ENCODE data around the gene ZRSR2.
A peak's percentile ranks its signal among the peaks of the same experiment; 100 is the strongest.

The ZRSR2 gene

GRCh38 chrX:15848576-15848975 is 58.3 kb downstream of the ZRSR2 start:
- H3K4me1 Mint-ChIP-seq (ENCODE audit: low read depth) = peaks cover 25% of the 10 kb centered on the region
- no peaks in the 10 kb centered on the region for H3K9me3 Mint-ChIP-seq
- intact Hi-C loops (cut with micrococcal nuclease) = loop anchor here (10.0 kb wide), 1 partner anchor 54 kb away; the partner anchor contains the start of gene ZRSR2
- no peaks in the 10 kb centered on the region for H3K27me3 Mint-ChIP-seq
- no peak overlapping the region for H3K4me3 Mint-ChIP-seq
- H3K27ac Mint-ChIP-seq = no peak overlapping the region
- H3K36me3 Mint-ChIP-seq (ENCODE audit: low read depth) = peaks cover 50% of the 10 kb centered on the region

GRCh38 chrX:15849555-15849954 is 59.3 kb downstream of the ZRSR2 start:
- Mint-ChIP-seq H3K9me3 (no peaks in the 10 kb centered on the region), H3K27ac (peak overlapping the region; percentile 16), H3K36me3 (ENCODE audit: low read depth) (peaks cover 41% of the 10 kb centered on the region), H3K4me3 (no peak overlapping the region), H3K27me3 (no peaks in the 10 kb centered on the region), H3K4me1 (ENCODE audit: low read depth) (peaks cover 25% of the 10 kb centered on the region)
- intact Hi-C loops (cut with micrococcal nuclease) = loop anchor here (10.0 kb wide), 1 partner anchor 55 kb away; the partner anchor contains the start of gene ZRSR2

- peaks cover 30% of the 10 kb centered on the region for H3K36me3 Mint-ChIP-seq (ENCODE audit: low read depth)
Measured at GRCh38 chrX:15853586-15854079, 63.3 kb downstream of the ZRSR2 start.

GRCh38 chrX:15854080-15854655 is 63.9 kb downstream of the ZRSR2 start:
- Mint-ChIP-seq H3K4me1 (ENCODE audit: low read depth) (peaks cover 25% of the 10 kb centered on the region), H3K27ac (peak overlapping the region; percentile 100), H3K9me3 (no peaks in the 10 kb centered on the region), H3K4me3 (peak overlapping the region; percentile 74), H3K27me3 (no peaks in the 10 kb centered on the region), H3K36me3 (ENCODE audit: low read depth) (peaks cover 28% of the 10 kb centered on the region)
- intact Hi-C loops (cut with micrococcal nuclease) = loop anchor here (2.0 to 5.0 kb wide), 2 partner anchors 57 to 118 kb away; no protein-coding TSS in a partner anchor

More at GRCh38 chrX:15853586-15854079, 63.3 kb downstream of the ZRSR2 start:
- no peaks in the 10 kb centered on the region for H3K27me3 Mint-ChIP-seq
- intact Hi-C loops (cut with micrococcal nuclease) = loop anchor here (2.0 to 5.0 kb wide), 2 partner anchors 57 to 119 kb away; no protein-coding TSS in a partner anchor
- no peaks in the 10 kb centered on the region for H3K9me3 Mint-ChIP-seq
- H3K27ac Mint-ChIP-seq = peak overlapping the region; percentile 100
- peak overlapping the region; percentile 74 for H3K4me3 Mint-ChIP-seq
- peaks cover 25% of the 10 kb centered on the region for H3K4me1 Mint-ChIP-seq (ENCODE audit: low read depth)

GRCh38 chrX:15854712-15855567 is 64.7 kb downstream of the ZRSR2 start, which contains the start of gene AP1S2:
Gene AP1S2, minus strand, starts transcription at chrX:15854813. Its CDS starts 2,289 bp downstream, at chrX:15852524.
- Mint-ChIP-seq H3K4me3 (peak within 1 kb of the TSS; percentile 87), H3K4me1 (ENCODE audit: low read depth) (peaks cover 19% of the 10 kb centered on the region), H3K27me3 (no peaks in the 10 kb centered on the region), H3K9me3 (no peaks in the 10 kb centered on the region), H3K27ac (peak within 1 kb of the TSS; percentile 100), H3K36me3 (ENCODE audit: low read depth) (peaks cover 21% of the 10 kb centered on the region)
- intact Hi-C loops (cut with micrococcal nuclease) = loop anchor here (2.0 to 5.0 kb wide), 2 partner anchors 56 to 117 kb away; no protein-coding TSS in a partner anchor

- Mint-ChIP-seq H3K4me3 (peak overlapping the region; percentile 87), H3K36me3 (ENCODE audit: low read depth) (peaks cover 13% of the 10 kb centered on the region), H3K27ac (peak overlapping the region; percentile 100), H3K27me3 (no peaks in the 10 kb centered on the region), H3K9me3 (no peaks in the 10 kb centered on the region), H3K4me1 (ENCODE audit: low read depth) (peaks cover 12% of the 10 kb centered on the region)
- intact Hi-C loops (cut with micrococcal nuclease) = loop anchor here (2.0 kb wide), 1 partner anchor 55 kb away; no protein-coding TSS in a partner anchor
Measured at GRCh38 chrX:15855568-15856221, 65.4 kb downstream of the ZRSR2 start.

- H3K4me3 Mint-ChIP-seq = peak overlapping the region; percentile 87
Measured at GRCh38 chrX:15856222-15856587, 65.9 kb downstream of the ZRSR2 start.

GRCh38 chrX:15856636-15857035 is 66.4 kb downstream of the ZRSR2 start:
- Mint-ChIP-seq H3K4me3 (peak overlapping the region; percentile 57), H3K27ac (peak overlapping the region; percentile 100), H3K4me1 (ENCODE audit: low read depth) (peaks cover 5% of the 10 kb centered on the region), H3K27me3 (no peaks in the 10 kb centered on the region), H3K9me3 (no peaks in the 10 kb centered on the region), H3K36me3 (ENCODE audit: low read depth) (peaks cover 4% of the 10 kb centered on the region)
- intact Hi-C loops (cut with micrococcal nuclease) = no loop called here

More at GRCh38 chrX:15856222-15856587, 65.9 kb downstream of the ZRSR2 start:
- Mint-ChIP-seq H3K36me3 (ENCODE audit: low read depth) (peaks cover 8% of the 10 kb centered on the region), H3K27me3 (no peaks in the 10 kb centered on the region), H3K4me1 (ENCODE audit: low read depth) (peaks cover 6% of the 10 kb centered on the region), H3K9me3 (no peaks in the 10 kb centered on the region), H3K27ac (peak overlapping the region; percentile 100)
- intact Hi-C loops (cut with micrococcal nuclease) = no loop called here

- no peaks in the 10 kb centered on the region for H3K27me3 Mint-ChIP-seq
- H3K4me3 Mint-ChIP-seq = no peak overlapping the region
- peaks cover 4% of the 10 kb centered on the region for H3K36me3 Mint-ChIP-seq (ENCODE audit: low read depth)
- no peaks in the 10 kb centered on the region for H3K9me3 Mint-ChIP-seq
- H3K27ac Mint-ChIP-seq = no peak overlapping the region
- intact Hi-C loops (cut with micrococcal nuclease) = no loop called here
- H3K4me1 Mint-ChIP-seq (ENCODE audit: low read depth) = no peaks in the 10 kb centered on the region
Measured at GRCh38 chrX:15858051-15858450, 67.8 kb downstream of the ZRSR2 start.

- no peaks in the 10 kb centered on the region for H3K9me3 Mint-ChIP-seq
- no peak overlapping the region for H3K4me3 Mint-ChIP-seq
- no peak overlapping the region for H3K27ac Mint-ChIP-seq
- H3K4me1 Mint-ChIP-seq (ENCODE audit: low read depth) = no peaks in the 10 kb centered on the region
- no peaks in the 10 kb centered on the region for H3K36me3 Mint-ChIP-seq (ENCODE audit: low read depth)
- no peaks in the 10 kb centered on the region for H3K27me3 Mint-ChIP-seq
- intact Hi-C loops (cut with micrococcal nuclease) = no loop called here
Measured at GRCh38 chrX:15860921-15861320, 70.6 kb downstream of the ZRSR2 start.

GRCh38 chrX:15864023-15864422 is 73.7 kb downstream of the ZRSR2 start:
- Mint-ChIP-seq H3K27me3 (no peaks in the 10 kb centered on the region), H3K4me3 (no peak overlapping the region), H3K36me3 (ENCODE audit: low read depth) (no peaks in the 10 kb centered on the region), H3K4me1 (ENCODE audit: low read depth) (no peaks in the 10 kb centered on the region), H3K27ac (no peak overlapping the region), H3K9me3 (no peaks in the 10 kb centered on the region)
- intact Hi-C loops (cut with micrococcal nuclease) = no loop called here

GRCh38 chrX:15864629-15865028 is 74.3 kb downstream of the ZRSR2 start:
- Mint-ChIP-seq H3K36me3 (ENCODE audit: low read depth) (no peaks in the 10 kb centered on the region), H3K4me1 (ENCODE audit: low read depth) (no peaks in the 10 kb centered on the region), H3K9me3 (no peaks in the 10 kb centered on the region), H3K4me3 (no peak overlapping the region), H3K27ac (no peak overlapping the region), H3K27me3 (no peaks in the 10 kb centered on the region)
- intact Hi-C loops (cut with micrococcal nuclease) = no loop called here

GRCh38 chrX:15866147-15866546 is 75.9 kb downstream of the ZRSR2 start:
- Mint-ChIP-seq H3K4me3 (no peak overlapping the region), H3K4me1 (ENCODE audit: low read depth) (no peaks in the 10 kb centered on the region), H3K27me3 (no peaks in the 10 kb centered on the region), H3K9me3 (no peaks in the 10 kb centered on the region), H3K27ac (no peak overlapping the region), H3K36me3 (ENCODE audit: low read depth) (no peaks in the 10 kb centered on the region)
- intact Hi-C loops (cut with micrococcal nuclease) = no loop called here
